Endothelial cell of umbilical vein (primary cell): ENCODE measurements around the gene KLK13. TPM values are rescaled to one million over a fixed set of nuclear protein-coding genes. Genes with fewer than 3 reads are reported as not detected.

Experiments
- BruUV-seq: library from RNA; stranded (reverse); fragments of 400-500 nt; replicated peaks from 2 replicates; lab custom pipeline; 2021; lab: Mats Ljungman, UMichigan
- CTCF ChIA-PET: fragments of 300-600, 350-600 bp; sonication (Branson Sonifier 250); formaldehyde crosslinking; loops from one replicate; lab custom pipeline; 2021; ENCODE audit warnings: antibody characterized with exemption, inconsistent platforms; lab: Charles Lee
- POLR2A ChIA-PET: fragments of 300-600, 350-600 bp; sonication (Branson Sonifier 250); formaldehyde crosslinking; loops from one replicate; lab custom pipeline; 2021; ENCODE audit warnings: antibody characterized with exemption, inconsistent platforms; lab: Charles Lee
- DNase-seq: peaks from one replicate; pipeline ENCODE4 v3.0.0-alpha.2; 2011; ENCODE audit warnings: low read depth, low spot score
- FAIRE-seq: peaks from 2 replicates; lab custom pipeline; 2011; peaks lifted over from hg19 to GRCh38; lab: Jason Lieb, UNC
- H2AFZ ChIP-seq: 2 replicates; pipeline ENCODE4 v1.6.0; 2012; ENCODE audit warnings: low read depth, low read length, control low read depth, inconsistent platforms
- H3K27ac ChIP-seq: 2 replicates; pipeline ENCODE4 v1.5.1; 2011; ENCODE audit warnings: low read depth, mild to moderate bottlenecking, control low read depth, low read length, moderate library complexity; ENCODE audit not compliant: insufficient read depth
- H3K27me3 ChIP-seq, 2 experiments: 2 replicates each; pipeline versions ENCODE4 v1.6.0 to v1.6.1; 2011; ENCODE audit warnings: low read length in 2 of 2, mixed read lengths in 1 of 2; ENCODE audit not compliant: control insufficient read depth in 2 of 2, insufficient read depth in 2 of 2
- H3K36me3 ChIP-seq, 2 experiments: 2 replicates in 1 of 2; 3 replicates in 1 of 2; pipeline ENCODE4 v1.5.1; 2011; ENCODE audit warnings: low read length in 2 of 2, mild to moderate bottlenecking in 1 of 2, moderate library complexity in 1 of 2; ENCODE audit not compliant: control insufficient read depth in 2 of 2, insufficient read depth in 2 of 2; ENCODE audit errors: extremely low read depth in 1 of 2
- H3K4me1 ChIP-seq: 3 replicates; pipeline ENCODE4 v1.5.1; 2011; ENCODE audit warnings: mild to moderate bottlenecking, low read length; ENCODE audit not compliant: control insufficient read depth, insufficient read depth; ENCODE audit errors: extremely low read depth
- H3K4me2 ChIP-seq: 2 replicates; pipeline ENCODE4 v1.6.1; 2011; ENCODE audit warnings: low read length, control low read depth, mixed read lengths; ENCODE audit not compliant: insufficient read depth
- H3K4me3 ChIP-seq, 3 experiments: fragments of 200-600 bp in 1 of 3; sonication (generic), shearing (Covaris generic) in 1 of 3; replicated peaks in 1 of 3; 2 replicates each; pipeline ENCODE4 v1.5.1; 2011 to 2016; ENCODE audit warnings: control low read depth in 3 of 3, low read length in 3 of 3, mild to moderate bottlenecking in 2 of 3, inconsistent platforms in 1 of 3, low read depth in 1 of 3, moderate library complexity in 1 of 3; ENCODE audit not compliant: insufficient read depth in 1 of 3
- H3K79me2 ChIP-seq: 2 replicates; pipeline ENCODE4 v1.6.0; 2012; ENCODE audit warnings: low read length, inconsistent platforms; ENCODE audit not compliant: control insufficient read depth, insufficient read depth
- H3K9ac ChIP-seq: replicated peaks from 2 replicates; pipeline ENCODE3; 2011; ENCODE audit warnings: low read length, control low read depth; ENCODE audit not compliant: insufficient read depth; ENCODE audit errors: extremely low read depth
- H3K9me1 ChIP-seq: replicated peaks from 3 replicates; pipeline ENCODE4 v1.6.0; 2011; ENCODE audit warnings: mild to moderate bottlenecking, low read length; ENCODE audit not compliant: control insufficient read depth, insufficient read depth; ENCODE audit errors: extremely low read depth
- H3K9me3 ChIP-seq: replicated peaks from 2 replicates; pipeline ENCODE4 v1.5.1; 2012; ENCODE audit warnings: low read length, inconsistent platforms; ENCODE audit not compliant: control insufficient read depth, insufficient read depth
- H4K20me1 ChIP-seq: replicated peaks from 2 replicates; pipeline ENCODE3; 2011; ENCODE audit warnings: mild to moderate bottlenecking, low read length; ENCODE audit not compliant: control insufficient read depth, insufficient read depth; ENCODE audit errors: extremely low read depth
- EZH2 ChIP-seq: IDR thresholded peaks from 2 replicates; pipeline ENCODE4 v1.6.1; 2012; ENCODE audit warnings: borderline replicate concordance, low read depth, mild to moderate bottlenecking, moderate library complexity, low read length, inconsistent platforms; ENCODE audit not compliant: severe bottlenecking
- FOS ChIP-seq: IDR thresholded peaks from 2 replicates; pipeline ENCODE4 v1.6.1; 2011; ENCODE audit warnings: mild to moderate bottlenecking, low read length, moderate library complexity, borderline replicate concordance; ENCODE audit not compliant: insufficient read depth
- GATA2 ChIP-seq: IDR thresholded peaks from 2 replicates; pipeline ENCODE4 v1.7.0; 2011; ENCODE audit warnings: low read depth, mild to moderate bottlenecking, moderate library complexity, mixed read lengths, low read length; ENCODE audit not compliant: insufficient read length, insufficient read depth
- JUN ChIP-seq: IDR thresholded peaks from 2 replicates; pipeline ENCODE4 v1.6.1; 2011; ENCODE audit warnings: borderline replicate concordance, low read depth; ENCODE audit not compliant: insufficient read length, insufficient read depth
- MYC ChIP-seq: IDR thresholded peaks from one replicate; pipeline ENCODE4 v1.6.1; 2011; ENCODE audit warnings: mild to moderate bottlenecking, low read depth, low read length
- POLR2A ChIP-seq: IDR thresholded peaks from 2 replicates; pipeline ENCODE4 v1.6.1; 2012; ENCODE audit warnings: low read depth, mild to moderate bottlenecking, control low read depth, low read length
- POLR2AphosphoS5 ChIP-seq: IDR thresholded peaks from 2 replicates; pipeline ENCODE4 v1.6.1; 2012; ENCODE audit warnings: low read depth, mild to moderate bottlenecking, control low read depth, low read length, moderate library complexity; ENCODE audit not compliant: insufficient read depth
- dilution Hi-C: fragments of 300-500 bp; cut with MboI; formaldehyde crosslinking; loops from one replicate; pipeline ENCODE4 v1.15.0; 2019; ENCODE audit warnings: low sequenced_read_pairs; ENCODE audit not compliant: extremely low pct_ligation_motif_present
- intact Hi-C: fragments of 100-400 bp; cut with micrococcal nuclease; formaldehyde crosslinking; loops from one replicate; pipeline ENCODE4 v1.10.0; 2022
- polyA plus RNA-seq, 4 experiments: library from polyadenylated mRNA; depleted of rRNA in 3 of 4; stranded (reverse) in 3 of 4; unstranded in 1 of 4; fragments of >200 nt; gene quantifications; 2 replicates each; pipeline versions ENCODE4 v1.2.1 to v1.2.3, GENCODE V29; 2011 to 2012; ENCODE audit warnings: missing spikeins in 1 of 4
- total RNA-seq: library from RNA; stranded (reverse); gene quantifications from 2 replicates; pipeline ENCODE4 v1.2.3, GENCODE V29; 2021
- TF ChIP-seq, protein P1 (sequence below), 2 donors: IDR thresholded peaks; 1 replicate in 1 of 2; 2 replicates in 1 of 2; pipeline ENCODE4 v1.5.1; 2011; ENCODE audit warnings: low read length in 2 of 2, mild to moderate bottlenecking in 2 of 2, moderate library complexity in 2 of 2, control low read depth in 1 of 2, inconsistent platforms in 1 of 2, low read depth in 1 of 2; ENCODE audit not compliant: insufficient read depth in 1 of 2; ENCODE audit errors: extremely low read depth in 1 of 2
- TF ChIP-seq, protein P2 (sequence below): IDR thresholded peaks from 2 replicates; pipeline ENCODE4 v1.6.1; 2011; ENCODE audit not compliant: insufficient read depth, insufficient read length

KLK13 gene
- total and polyA plus RNA-seq, 2 donors (not counting 3 experiments of a cell fraction or from before 2014, with no cell fraction given), result not detected

DNA sequence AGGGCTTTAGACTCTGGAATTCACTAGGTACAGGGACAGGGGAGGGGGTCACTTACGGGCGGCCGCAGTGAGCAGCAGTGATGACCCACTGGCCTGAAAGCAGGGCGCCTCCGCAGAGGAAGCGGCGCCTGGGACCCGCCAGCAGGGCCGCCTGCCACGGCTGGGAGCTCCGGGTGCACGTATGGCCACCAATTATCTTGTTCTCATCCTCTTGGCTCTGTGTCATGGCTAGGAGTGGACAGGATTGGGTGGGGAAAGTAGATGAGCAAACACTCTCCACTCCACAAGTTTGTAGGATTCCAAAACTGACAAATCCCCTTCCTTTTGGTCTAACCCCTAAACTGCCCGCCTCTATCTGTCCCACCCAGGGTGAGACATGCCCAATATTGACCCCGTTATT is 16.6 kb upstream of the KLK13 start:
- no peak overlapping the region for H3K4me2 ChIP-seq
- no peaks in the 10 kb centered on the region for H3K9me3 ChIP-seq
- no peak for FAIRE-seq
- H4K20me1 ChIP-seq, result no peaks in the 10 kb centered on the region
- no peaks in the 10 kb centered on the region for H3K9me1 ChIP-seq
- no TSS peak for BruUV-seq
- no peak for TF ChIP-seq JUN
- TF ChIP-seq, protein P1, sequence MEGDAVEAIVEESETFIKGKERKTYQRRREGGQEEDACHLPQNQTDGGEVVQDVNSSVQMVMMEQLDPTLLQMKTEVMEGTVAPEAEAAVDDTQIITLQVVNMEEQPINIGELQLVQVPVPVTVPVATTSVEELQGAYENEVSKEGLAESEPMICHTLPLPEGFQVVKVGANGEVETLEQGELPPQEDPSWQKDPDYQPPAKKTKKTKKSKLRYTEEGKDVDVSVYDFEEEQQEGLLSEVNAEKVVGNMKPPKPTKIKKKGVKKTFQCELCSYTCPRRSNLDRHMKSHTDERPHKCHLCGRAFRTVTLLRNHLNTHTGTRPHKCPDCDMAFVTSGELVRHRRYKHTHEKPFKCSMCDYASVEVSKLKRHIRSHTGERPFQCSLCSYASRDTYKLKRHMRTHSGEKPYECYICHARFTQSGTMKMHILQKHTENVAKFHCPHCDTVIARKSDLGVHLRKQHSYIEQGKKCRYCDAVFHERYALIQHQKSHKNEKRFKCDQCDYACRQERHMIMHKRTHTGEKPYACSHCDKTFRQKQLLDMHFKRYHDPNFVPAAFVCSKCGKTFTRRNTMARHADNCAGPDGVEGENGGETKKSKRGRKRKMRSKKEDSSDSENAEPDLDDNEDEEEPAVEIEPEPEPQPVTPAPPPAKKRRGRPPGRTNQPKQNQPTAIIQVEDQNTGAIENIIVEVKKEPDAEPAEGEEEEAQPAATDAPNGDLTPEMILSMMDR (IDR thresholded peaks at IDR 0.05; ENCODE audit: extremely low read depth in 1 of 2, insufficient read depth in 1 of 2, low read depth in 1 of 2, low read length in 2 of 2), result no peak
- no peak for TF ChIP-seq FOS
- no peak for TF ChIP-seq GATA2
- no peak for TF ChIP-seq POLR2A
- TF ChIP-seq, protein P2, sequence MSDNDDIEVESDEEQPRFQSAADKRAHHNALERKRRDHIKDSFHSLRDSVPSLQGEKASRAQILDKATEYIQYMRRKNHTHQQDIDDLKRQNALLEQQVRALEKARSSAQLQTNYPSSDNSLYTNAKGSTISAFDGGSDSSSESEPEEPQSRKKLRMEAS, result no peak
- no peak for TF ChIP-seq MYC
- no peak for TF ChIP-seq EZH2
- TF ChIP-seq POLR2AphosphoS5, result no peak
- no peak overlapping the region for H3K27ac ChIP-seq
- no peak overlapping the region for H2AFZ ChIP-seq
- H3K4me1 ChIP-seq, result no peaks in the 10 kb centered on the region
- no peaks in the 10 kb centered on the region for H3K36me3 ChIP-seq
- H3K9ac ChIP-seq, result no peak overlapping the region
- no peaks in the 10 kb centered on the region for H3K27me3 ChIP-seq
- no peak overlapping the region for H3K4me3 ChIP-seq
- H3K79me2 ChIP-seq, result no peaks in the 10 kb centered on the region
- dilution Hi-C loops (no loop called here), intact Hi-C loops (no loop called here)
- CTCF ChIA-PET, result interaction anchor here (0.7 to 1.2 kb wide), 2 partner anchors 14 to 64 kb away, joined by 3 to 4 read pairs; no protein-coding TSS in a partner anchor
- DNase-seq, result no peak
- POLR2A ChIA-PET, result no interaction called here
